ENCODE results near the gene CMC4.

Gene CMC4

GRCh38 chrX:155028877-155029291, 42.1 kb downstream of the CMC4 start:
- TF ChIP-seq YY1 (IDR thresholded peaks at IDR 0.05; ENCODE audit: low read depth): no peak
- TF ChIP-seq USF1 (IDR thresholded peaks at IDR 0.05): no peak
- TF ChIP-seq REST (IDR thresholded peaks at IDR 0.05; ENCODE audit: low read depth): no peak
- no peak for TF ChIP-seq RAD21 (IDR thresholded peaks at IDR 0.05; ENCODE audit: low read depth)
- TF ChIP-seq EGR1 (IDR thresholded peaks at IDR 0.05): no peak
- no peak for TF ChIP-seq NFIC (IDR thresholded peaks at IDR 0.05)
- no peak for TF ChIP-seq ZBTB7A (IDR thresholded peaks at IDR 0.05; ENCODE audit: low read depth)
- no peak for TF ChIP-seq CREB1 (IDR thresholded peaks at IDR 0.05; ENCODE audit: low read depth)
- TF ChIP-seq EP300 (IDR thresholded peaks at IDR 0.05; ENCODE audit: borderline replicate concordance): no peak
- TF ChIP-seq CEBPB (IDR thresholded peaks at IDR 0.05): no peak
- no peak for TF ChIP-seq FOXM1 (IDR thresholded peaks at IDR 0.05; ENCODE audit: borderline replicate concordance, low read depth)
- no peak for TF ChIP-seq TEAD4 (IDR thresholded peaks at IDR 0.05)
- no peak for TF ChIP-seq TAF1 (IDR thresholded peaks at IDR 0.05; ENCODE audit: low read depth)
- TF ChIP-seq TCF12 (IDR thresholded peaks at IDR 0.05; ENCODE audit: low read depth): no peak
- no peak for TF ChIP-seq MAX (IDR thresholded peaks at IDR 0.05)

- no peak for TF ChIP-seq MAX (IDR thresholded peaks at IDR 0.05)
- no peak for TF ChIP-seq ZBTB7A (IDR thresholded peaks at IDR 0.05; ENCODE audit: low read depth)
- no peak for TF ChIP-seq USF1 (IDR thresholded peaks at IDR 0.05)
- TF ChIP-seq TCF12 (IDR thresholded peaks at IDR 0.05; ENCODE audit: low read depth): no peak
- TF ChIP-seq EGR1 (IDR thresholded peaks at IDR 0.05): no peak
- no peak for TF ChIP-seq CREB1 (IDR thresholded peaks at IDR 0.05; ENCODE audit: low read depth)
- TF ChIP-seq FOXM1 (IDR thresholded peaks at IDR 0.05; ENCODE audit: borderline replicate concordance, low read depth): no peak
Observed at GRCh38 chrX:155028129-155028528, 42.8 kb downstream of the CMC4 start.

GRCh38 chrX:155027509-155028066, 43.3 kb downstream of the CMC4 start:
- TF ChIP-seq TAF1 (IDR thresholded peaks at IDR 0.05; ENCODE audit: low read depth) (no peak), TCF12 (IDR thresholded peaks at IDR 0.05; ENCODE audit: low read depth) (no peak), RAD21 (IDR thresholded peaks at IDR 0.05; ENCODE audit: low read depth) (no peak), EGR1 (IDR thresholded peaks at IDR 0.05) (no peak), YY1 (IDR thresholded peaks at IDR 0.05; ENCODE audit: low read depth) (no peak), CREB1 (IDR thresholded peaks at IDR 0.05; ENCODE audit: low read depth) (no peak), USF1 (IDR thresholded peaks at IDR 0.05) (no peak), EP300 (IDR thresholded peaks at IDR 0.05; ENCODE audit: borderline replicate concordance) (no peak), FOXM1 (IDR thresholded peaks at IDR 0.05; ENCODE audit: borderline replicate concordance, low read depth) (no peak), REST (IDR thresholded peaks at IDR 0.05; ENCODE audit: low read depth) (no peak)

- TF ChIP-seq YY1 (IDR thresholded peaks at IDR 0.05; ENCODE audit: low read depth): peak; percentile 78
- TF ChIP-seq RAD21 (IDR thresholded peaks at IDR 0.05; ENCODE audit: low read depth): no peak
- peak; percentile 58 for TF ChIP-seq CREB1 (IDR thresholded peaks at IDR 0.05; ENCODE audit: low read depth)
- peak; percentile 47; the same call in 1 of the 2 replicates for TF ChIP-seq TCF12 (IDR thresholded peaks at IDR 0.05; ENCODE audit: low read depth)
- TF ChIP-seq USF1 (IDR thresholded peaks at IDR 0.05): peak; percentile 83
- TF ChIP-seq TAF1 (IDR thresholded peaks at IDR 0.05; ENCODE audit: low read depth): 0 out of 2 replicates have a peak, but pooled peaks have one; percentile 2
- peak; percentile 90 for TF ChIP-seq MAX (IDR thresholded peaks at IDR 0.05)
- TF ChIP-seq TEAD4 (IDR thresholded peaks at IDR 0.05): no peak
- TF ChIP-seq FOXM1 (IDR thresholded peaks at IDR 0.05; ENCODE audit: borderline replicate concordance, low read depth): 0 out of 2 replicates have a peak, but pooled peaks have one; percentile 28
- TF ChIP-seq NFIC (IDR thresholded peaks at IDR 0.05): no peak
Observed at GRCh38 chrX:155026727-155027508, 44.0 kb downstream of the CMC4 start, which contains the start of gene FUNDC2. Gene FUNDC2 (plus strand): TSS chrX:155026844. CDS start chrX:155026939, 95 bp downstream.
